Fibroblast of lung (primary cell): Measurements from ENCODE around the gene CCDC174. TPM values are rescaled to one million over a fixed set of nuclear protein-coding genes. Genes with fewer than 3 reads are reported as not detected.
"Not testable (repeated sequence)": the region's sequence is repeated elsewhere in the genome, so short reads cannot be mapped to it uniquely, and the experiment has no call there.

Source experiments
- DNase-seq, 2 donors: peaks; one replicate each; pipeline versions ENCODE4 v3.0.0 to v3.0.0-alpha.2; 2010; ENCODE audit warnings: low read depth in 2 of 2
- H2AFZ ChIP-seq: 2 replicates; pipeline ENCODE4 v1.5.1; 2012; ENCODE audit warnings: low read length, control low read depth, inconsistent platforms
- H3K27ac ChIP-seq: 2 replicates; pipeline ENCODE4 v1.5.1; 2011; ENCODE audit warnings: low read length, control low read depth; ENCODE audit not compliant: insufficient read depth
- H3K27me3 ChIP-seq: 2 replicates; pipeline ENCODE4 v1.5.1; 2011; ENCODE audit warnings: mild to moderate bottlenecking, low read length; ENCODE audit not compliant: control insufficient read depth, insufficient read depth
- H3K36me3 ChIP-seq: 2 replicates; pipeline ENCODE4 v1.5.1; 2011; ENCODE audit warnings: low read length; ENCODE audit not compliant: control insufficient read depth, insufficient read depth
- H3K4me1 ChIP-seq: 2 replicates; pipeline ENCODE4 v1.5.1; 2011; ENCODE audit warnings: low read length; ENCODE audit not compliant: control insufficient read depth, insufficient read depth; ENCODE audit errors: extremely low read depth
- H3K4me2 ChIP-seq: 2 replicates; pipeline ENCODE4 v1.5.1; 2011; ENCODE audit warnings: low read length, control low read depth; ENCODE audit not compliant: insufficient read depth; ENCODE audit errors: extremely low read depth
- H3K4me3 ChIP-seq, 4 experiments: fragments of 200-600 bp in 1 of 4; sonication (generic) in 1 of 4; replicated peaks in 1 of 4; 2 replicates each; pipeline ENCODE4 v1.5.1; 2011 to 2016; ENCODE audit warnings: low read length in 4 of 4, low read depth in 3 of 4, mild to moderate bottlenecking in 3 of 4, control low read depth in 2 of 4, inconsistent platforms in 1 of 4, mixed read lengths in 1 of 4; ENCODE audit not compliant: insufficient read depth in 1 of 4; ENCODE audit errors: control extremely low read depth in 1 of 4
- H3K79me2 ChIP-seq: 2 replicates; pipeline ENCODE4 v1.5.1; 2012; ENCODE audit warnings: mild to moderate bottlenecking, low read length, inconsistent platforms; ENCODE audit not compliant: control insufficient read depth, insufficient read depth
- H3K9ac ChIP-seq: 2 replicates; pipeline ENCODE4 v1.5.1; 2011; ENCODE audit warnings: mild to moderate bottlenecking, low read length, control low read depth; ENCODE audit not compliant: insufficient read depth
- H3K9me3 ChIP-seq: 2 replicates; pipeline ENCODE4 v1.5.1; 2012; ENCODE audit warnings: low read depth, low read length; ENCODE audit not compliant: control insufficient read depth, insufficient read depth
- H4K20me1 ChIP-seq: 2 replicates; pipeline ENCODE4 v1.5.1; 2011; ENCODE audit warnings: low read length; ENCODE audit not compliant: control insufficient read depth, insufficient read depth; ENCODE audit errors: extremely low read depth
- EZH2 ChIP-seq: IDR thresholded peaks from 2 replicates; pipeline ENCODE4 v1.5.1; 2012; ENCODE audit warnings: low read length, control low read depth, mild to moderate bottlenecking; ENCODE audit errors: missing control alignments
- polyA plus RNA-seq, 2 donors: library from polyadenylated mRNA; depleted of rRNA in 1 of 2; stranded (reverse) in 1 of 2; unstranded in 1 of 2; fragments of >200 nt; gene quantifications; 2 replicates each; pipeline ENCODE4 v1.2.1, GENCODE V29; 2011 to 2012; ENCODE audit warnings: missing spikeins in 1 of 2
- total RNA-seq: library from RNA; depleted of rRNA; stranded (reverse); fragments of >200 nt; gene quantifications from 2 replicates; pipeline ENCODE4 v1.2.1, GENCODE V29; 2014
- TF ChIP-seq, protein P1 (sequence below), 2 donors: IDR thresholded peaks in 1 of 2; conservative IDR thresholded peaks in 1 of 2; 1 replicate in 1 of 2; 2 replicates in 1 of 2; pipeline ENCODE4 v1.5.1; 2011 to 2012; ENCODE audit warnings: low read length in 2 of 2, control low read depth in 1 of 2, inconsistent platforms in 1 of 2, low read depth in 1 of 2, mild to moderate bottlenecking in 1 of 2

Gene CCDC174
- total and polyA plus RNA-seq, 2 donors (not counting 1 experiment from before 2014, with no cell fraction given), result 12.7 to 14.4 TPM

DNA sequence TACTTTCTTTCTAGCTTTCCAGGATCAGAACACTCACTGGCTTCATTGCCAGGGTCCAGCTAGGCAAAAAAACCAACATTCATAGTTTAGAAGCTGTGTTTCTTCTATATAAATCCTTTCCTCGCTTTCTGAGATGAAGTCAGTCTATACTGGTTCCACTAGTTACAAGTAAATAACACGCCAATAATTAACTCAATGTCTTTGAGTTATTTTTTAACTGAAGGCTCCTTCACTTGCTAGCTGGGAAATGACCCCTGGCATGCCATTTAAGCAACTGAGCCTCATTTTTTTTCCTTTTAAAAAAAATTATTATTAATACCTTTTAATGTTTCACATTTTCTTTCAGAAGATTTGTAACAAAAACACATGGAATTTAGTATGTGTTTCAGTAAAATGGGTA lies 2.1 kb upstream of the CCDC174 start:
- Histone ChIP-seq H3K79me2 (peaks cover 17% of the 10 kb centered on the region), H4K20me1 (no peaks in the 10 kb centered on the region), H3K27me3 (no peaks in the 10 kb centered on the region), H3K4me1 (no peaks in the 10 kb centered on the region), H3K27ac (no peak overlapping the region), H3K9me3 (no peaks in the 10 kb centered on the region), H2AFZ (no peak overlapping the region), H3K9ac (no peak overlapping the region), H3K36me3 (no peaks in the 10 kb centered on the region), H3K4me2 (no peak overlapping the region), H3K4me3 (no peak overlapping the region)
- no peak for DNase-seq
- TF ChIP-seq EZH2, result no peak
- TF ChIP-seq, protein P1, sequence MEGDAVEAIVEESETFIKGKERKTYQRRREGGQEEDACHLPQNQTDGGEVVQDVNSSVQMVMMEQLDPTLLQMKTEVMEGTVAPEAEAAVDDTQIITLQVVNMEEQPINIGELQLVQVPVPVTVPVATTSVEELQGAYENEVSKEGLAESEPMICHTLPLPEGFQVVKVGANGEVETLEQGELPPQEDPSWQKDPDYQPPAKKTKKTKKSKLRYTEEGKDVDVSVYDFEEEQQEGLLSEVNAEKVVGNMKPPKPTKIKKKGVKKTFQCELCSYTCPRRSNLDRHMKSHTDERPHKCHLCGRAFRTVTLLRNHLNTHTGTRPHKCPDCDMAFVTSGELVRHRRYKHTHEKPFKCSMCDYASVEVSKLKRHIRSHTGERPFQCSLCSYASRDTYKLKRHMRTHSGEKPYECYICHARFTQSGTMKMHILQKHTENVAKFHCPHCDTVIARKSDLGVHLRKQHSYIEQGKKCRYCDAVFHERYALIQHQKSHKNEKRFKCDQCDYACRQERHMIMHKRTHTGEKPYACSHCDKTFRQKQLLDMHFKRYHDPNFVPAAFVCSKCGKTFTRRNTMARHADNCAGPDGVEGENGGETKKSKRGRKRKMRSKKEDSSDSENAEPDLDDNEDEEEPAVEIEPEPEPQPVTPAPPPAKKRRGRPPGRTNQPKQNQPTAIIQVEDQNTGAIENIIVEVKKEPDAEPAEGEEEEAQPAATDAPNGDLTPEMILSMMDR (conservative IDR thresholded peaks at IDR 0.05 in 1 of 2, IDR thresholded peaks at IDR 0.05 in 1 of 2; ENCODE audit: low read depth in 1 of 2, low read length in 2 of 2), result no peak

DNA sequence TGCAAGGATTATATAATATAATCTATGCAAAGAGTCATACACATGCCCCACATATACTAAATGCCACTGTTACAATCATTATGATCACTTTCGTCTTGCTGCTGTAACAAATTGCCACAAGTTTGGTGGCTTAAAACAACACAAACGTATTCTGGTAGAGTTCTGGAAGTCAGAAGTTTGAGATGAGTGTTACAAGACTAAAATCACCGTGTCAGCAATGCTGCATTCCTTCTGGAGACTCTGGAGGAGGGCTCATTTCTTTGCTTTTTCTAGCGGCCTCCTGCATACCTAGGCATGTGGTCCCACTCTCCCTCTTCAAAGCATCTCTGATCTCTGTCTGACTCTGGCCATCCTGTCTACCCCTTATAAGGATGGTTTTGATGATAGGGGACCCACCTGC lies 1.4 kb upstream of the CCDC174 start:
- Histone ChIP-seq H3K4me3 (no peak overlapping the region), H4K20me1 (no peaks in the 10 kb centered on the region), H3K9me3 (no peaks in the 10 kb centered on the region), H3K4me1 (no peaks in the 10 kb centered on the region), H3K4me2 (no peak overlapping the region), H3K36me3 (no peaks in the 10 kb centered on the region), H3K27ac (no peak overlapping the region), H3K9ac (no peak overlapping the region), H3K27me3 (no peaks in the 10 kb centered on the region), H2AFZ (no peak overlapping the region), H3K79me2 (peaks cover 17% of the 10 kb centered on the region)
- TF ChIP-seq, protein P1 (conservative IDR thresholded peaks at IDR 0.05 in 1 of 2, IDR thresholded peaks at IDR 0.05 in 1 of 2; ENCODE audit: low read depth in 1 of 2, low read length in 2 of 2), result no peak
- no peak for TF ChIP-seq EZH2
- DNase-seq, result no peak

DNA sequence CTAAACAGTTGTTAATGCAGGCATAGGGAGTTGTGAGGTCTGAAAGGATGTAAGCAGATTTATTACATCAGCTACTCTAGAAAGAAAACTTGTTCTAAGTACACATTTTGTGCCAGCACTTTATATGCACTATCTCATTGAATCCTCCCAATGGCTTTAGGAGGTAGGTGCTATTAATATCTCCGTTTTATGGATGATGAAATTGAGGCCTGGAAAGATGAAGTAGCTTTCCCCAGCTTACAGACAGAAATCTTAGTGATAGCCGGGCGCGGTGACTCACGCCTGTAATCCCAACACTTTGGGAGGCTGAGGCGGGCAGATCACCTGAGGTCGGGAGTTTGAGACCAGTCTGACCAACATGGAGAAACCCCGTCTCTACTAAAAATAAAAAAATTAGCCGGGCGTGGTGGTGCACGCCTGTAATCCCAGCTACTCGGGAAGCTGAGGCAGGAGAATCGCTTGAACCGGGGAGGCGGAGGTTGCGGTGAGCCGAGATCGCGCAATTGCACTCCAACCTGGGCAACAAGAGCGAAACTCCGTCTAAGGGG lies 872 bp downstream of the CCDC174 start:
- H3K4me1 ChIP-seq, H3K9me3 ChIP-seq, H4K20me1 ChIP-seq, H3K27me3 ChIP-seq, H3K36me3 ChIP-seq, H2AFZ ChIP-seq: not testable (repeated sequence)
- Histone ChIP-seq H3K4me2 (peak overlapping the region; percentile 49), H3K27ac (peak overlapping the region; percentile 93), H3K4me3 (peak overlapping the region; percentile 74 to 91 (median 89)), H3K79me2 (peaks cover 17% of the 10 kb centered on the region), H3K9ac (peak overlapping the region; percentile 82)
- DNase-seq, result peak; percentile 11 to 26
